Neural cell (in vitro differentiated cells): ENCODE results near the gene STUM. TPM values are rescaled to one million over a fixed set of nuclear protein-coding genes. Genes with fewer than 3 reads are reported as not detected.

ENCODE experiments used
- H2AFZ ChIP-seq: fragments of 200-600, 300-800 bp; sonication (generic), shearing (Covaris generic); 2 replicates; pipeline ENCODE4 v1.6.0; 2014; ENCODE audit warnings: low read depth, mild to moderate bottlenecking, antibody characterized with exemption, low read length, moderate library complexity
- H3F3A ChIP-seq: fragments of 200-600 bp; shearing (Covaris generic); 2 replicates; pipeline ENCODE4 v1.6.1; 2016; ENCODE audit warnings: mild to moderate bottlenecking, moderate library complexity, mixed read lengths, antibody characterized with exemption, low read length; ENCODE audit not compliant: insufficient read depth, poor library complexity, severe bottlenecking
- H3K27ac ChIP-seq: fragments of 200-600, 300-800 bp; sonication (generic), shearing (Covaris generic); 2 replicates; pipeline ENCODE4 v1.5.1; 2014; ENCODE audit warnings: mild to moderate bottlenecking, low read length, moderate library complexity
- H3K27me3 ChIP-seq: fragments of 300-800, 200-600 bp; sonication (generic), shearing (Covaris generic); 2 replicates; pipeline ENCODE4 v1.6.0; 2014; ENCODE audit warnings: mild to moderate bottlenecking, low read depth, low read length, moderate library complexity; ENCODE audit not compliant: insufficient read depth
- H3K36me3 ChIP-seq: fragments of 300-800, 200-600 bp; sonication (generic), shearing (Covaris generic); 2 replicates; pipeline ENCODE4 v1.5.1; 2014; ENCODE audit warnings: mild to moderate bottlenecking, antibody characterized with exemption, low read length, moderate library complexity; ENCODE audit not compliant: insufficient read depth
- H3K4me2 ChIP-seq: fragments of 300-800, 200-600 bp; sonication (generic), shearing (Covaris generic); 2 replicates; pipeline ENCODE4 v1.6.0; 2014; ENCODE audit warnings: mild to moderate bottlenecking, low read length
- H3K4me3 ChIP-seq: fragments of 300-800, 200-600 bp; sonication (generic), shearing (Covaris generic); 2 replicates; pipeline ENCODE4 v1.5.1; 2014; ENCODE audit warnings: mild to moderate bottlenecking, low read length, moderate library complexity
- H3K79me2 ChIP-seq: fragments of 200-600 bp; shearing (Covaris generic); replicated peaks from 2 replicates; pipeline ENCODE4 v1.6.0; 2014; ENCODE audit warnings: mild to moderate bottlenecking, low read length, moderate library complexity; ENCODE audit not compliant: insufficient read depth
- H3K9ac ChIP-seq: fragments of 300-800, 200-600 bp; sonication (generic), shearing (Covaris generic); 2 replicates; pipeline ENCODE4 v1.6.1; 2016; ENCODE audit warnings: mild to moderate bottlenecking, low read length, mixed read lengths
- H3K9me2 ChIP-seq: fragments of 200-600 bp; shearing (Covaris generic); 2 replicates; pipeline ENCODE4 v1.6.1; 2016; ENCODE audit warnings: mild to moderate bottlenecking, low read length, mixed read lengths; ENCODE audit not compliant: insufficient read depth
- H3K9me3 ChIP-seq: fragments of 200-600, 300-800 bp; sonication (generic), shearing (Covaris generic); 2 replicates; pipeline ENCODE4 v1.6.1; 2016; ENCODE audit warnings: mild to moderate bottlenecking, mixed run types, low read length, moderate library complexity, mixed read lengths
- H4K20me1 ChIP-seq: fragments of 200-600 bp; shearing (Covaris generic); 2 replicates; pipeline ENCODE4 v1.6.1; 2016; ENCODE audit warnings: mild to moderate bottlenecking, mixed run types; ENCODE audit not compliant: insufficient read depth
- CTCF ChIP-seq: fragments of 450-650 bp; IDR thresholded peaks from 2 replicates; pipeline ENCODE4 v1.5.1; 2014; ENCODE audit warnings: antibody characterized with exemption, mild to moderate bottlenecking, moderate library complexity; ENCODE audit not compliant: poor library complexity, severe bottlenecking
- EP300 ChIP-seq: fragments of 450-650 bp; conservative IDR thresholded peaks from 2 replicates; pipeline ENCODE4 v1.6.1; 2014; ENCODE audit warnings: antibody characterized with exemption, mild to moderate bottlenecking, moderate library complexity; ENCODE audit not compliant: poor library complexity, severe bottlenecking
- EZH2 ChIP-seq: fragments of 200-600, 300-800 bp; shearing (Covaris generic), sonication (generic); IDR thresholded peaks from 2 replicates; pipeline ENCODE4 v1.6.1; 2014; ENCODE audit warnings: antibody characterized with exemption, low read length, borderline replicate concordance, mild to moderate bottlenecking; ENCODE audit not compliant: insufficient read depth, poor library complexity, severe bottlenecking
- MXI1 ChIP-seq: fragments of 450-650 bp; conservative IDR thresholded peaks from 2 replicates; pipeline ENCODE4 v1.6.1; 2014; ENCODE audit warnings: antibody characterized with exemption, mild to moderate bottlenecking; ENCODE audit not compliant: poor library complexity, severe bottlenecking
- POLR2AphosphoS5 ChIP-seq: IDR thresholded peaks from 2 replicates; pipeline ENCODE4 v1.6.1; 2012
- RAD21 ChIP-seq: fragments of 450-650 bp; conservative IDR thresholded peaks from 2 replicates; pipeline ENCODE4 v1.6.1; 2014; ENCODE audit warnings: antibody characterized with exemption, mild to moderate bottlenecking, moderate library complexity
- REST ChIP-seq: IDR thresholded peaks from 2 replicates; pipeline ENCODE4 v1.6.1; 2012; ENCODE audit warnings: borderline replicate concordance
- SMC3 ChIP-seq: fragments of 450-650 bp; conservative IDR thresholded peaks from 2 replicates; pipeline ENCODE4 v1.6.1; 2014; ENCODE audit warnings: antibody characterized with exemption, mild to moderate bottlenecking, moderate library complexity; ENCODE audit not compliant: poor library complexity
- TAF1 ChIP-seq: IDR thresholded peaks from 2 replicates; pipeline ENCODE4 v1.6.1; 2012; ENCODE audit warnings: low read depth
- polyA plus RNA-seq: library from polyadenylated mRNA; depleted of rRNA; stranded (reverse); fragments of >200 nt; gene quantifications from 2 replicates; pipeline ENCODE4 v1.2.3, GENCODE V29; 2014

Gene STUM
- polyA plus RNA-seq, 1 donor from 2014 or later: 0.52 TPM

GRCh38 chr1:226581650-226582330 is 33.2 kb downstream of the STUM start:
- Histone ChIP-seq H3F3A (no peaks in the 10 kb centered on the region), H3K27me3 (no peaks in the 10 kb centered on the region), H2AFZ (no peak overlapping the region), H3K9ac (no peak overlapping the region), H3K4me3 (no peak overlapping the region), H3K27ac (no peak overlapping the region), H3K9me3 (no peaks in the 10 kb centered on the region), H3K9me2 (no peaks in the 10 kb centered on the region), H4K20me1 (no peaks in the 10 kb centered on the region), H3K36me3 (no peaks in the 10 kb centered on the region), H3K79me2 (no peaks in the 10 kb centered on the region), H3K4me2 (no peak overlapping the region)
- no peak for TF ChIP-seq RAD21
- TF ChIP-seq SMC3: no peak
- no peak for TF ChIP-seq TAF1
- TF ChIP-seq POLR2AphosphoS5: no peak
- no peak for TF ChIP-seq EP300

GRCh38 chr1:226582966-226583365 is 34.4 kb downstream of the STUM start:
- Histone ChIP-seq H3K36me3 (no peaks in the 10 kb centered on the region), H4K20me1 (no peaks in the 10 kb centered on the region), H3K9me2 (no peaks in the 10 kb centered on the region), H3K27me3 (no peaks in the 10 kb centered on the region), H3K4me2 (no peak overlapping the region), H3K4me3 (no peak overlapping the region), H3K9me3 (no peaks in the 10 kb centered on the region), H3F3A (no peaks in the 10 kb centered on the region), H3K27ac (no peak overlapping the region), H2AFZ (no peak overlapping the region), H3K9ac (no peak overlapping the region), H3K79me2 (no peaks in the 10 kb centered on the region)
- TF ChIP-seq RAD21: no peak

- no peak overlapping the region for H3K27ac ChIP-seq
- no peak overlapping the region for H2AFZ ChIP-seq
- no peaks in the 10 kb centered on the region for H3K9me3 ChIP-seq
- TF ChIP-seq EZH2: no peak
- TF ChIP-seq TAF1: no peak
- no peak for TF ChIP-seq CTCF
- TF ChIP-seq MXI1: no peak
- TF ChIP-seq REST: no peak
- TF ChIP-seq POLR2AphosphoS5: no peak
- no peak for TF ChIP-seq EP300
- no peak for TF ChIP-seq SMC3
- TF ChIP-seq RAD21: no peak
- no peaks in the 10 kb centered on the region for H4K20me1 ChIP-seq
- H3K4me2 ChIP-seq: no peak overlapping the region
- H3K79me2 ChIP-seq: no peaks in the 10 kb centered on the region
- H3K9me2 ChIP-seq: no peaks in the 10 kb centered on the region
- H3F3A ChIP-seq: no peaks in the 10 kb centered on the region
- no peaks in the 10 kb centered on the region for H3K27me3 ChIP-seq
- no peak overlapping the region for H3K4me3 ChIP-seq
- H3K36me3 ChIP-seq: no peaks in the 10 kb centered on the region
- H3K9ac ChIP-seq: no peak overlapping the region
These were observed 35.6 kb downstream of the STUM start for GRCh38 chr1:226584164-226584563.
